GM21528 (cell line): Measurements from ENCODE around the gene RDH13.
"Not testable (repeated sequence)": the region's sequence is repeated elsewhere in the genome, so short reads cannot be mapped to it uniquely, and the experiment has no call there.

ENCODE experiments used
- ATAC-seq: cut with Tn5 transposase; IDR thresholded peaks from one replicate; pipeline ENCODE4 v1.9.1; 2021; ENCODE audit warnings: mild to moderate bottlenecking, moderate library complexity; ENCODE audit not compliant: unreplicated experiment, low FRiP score

Gene RDH13

DNA sequence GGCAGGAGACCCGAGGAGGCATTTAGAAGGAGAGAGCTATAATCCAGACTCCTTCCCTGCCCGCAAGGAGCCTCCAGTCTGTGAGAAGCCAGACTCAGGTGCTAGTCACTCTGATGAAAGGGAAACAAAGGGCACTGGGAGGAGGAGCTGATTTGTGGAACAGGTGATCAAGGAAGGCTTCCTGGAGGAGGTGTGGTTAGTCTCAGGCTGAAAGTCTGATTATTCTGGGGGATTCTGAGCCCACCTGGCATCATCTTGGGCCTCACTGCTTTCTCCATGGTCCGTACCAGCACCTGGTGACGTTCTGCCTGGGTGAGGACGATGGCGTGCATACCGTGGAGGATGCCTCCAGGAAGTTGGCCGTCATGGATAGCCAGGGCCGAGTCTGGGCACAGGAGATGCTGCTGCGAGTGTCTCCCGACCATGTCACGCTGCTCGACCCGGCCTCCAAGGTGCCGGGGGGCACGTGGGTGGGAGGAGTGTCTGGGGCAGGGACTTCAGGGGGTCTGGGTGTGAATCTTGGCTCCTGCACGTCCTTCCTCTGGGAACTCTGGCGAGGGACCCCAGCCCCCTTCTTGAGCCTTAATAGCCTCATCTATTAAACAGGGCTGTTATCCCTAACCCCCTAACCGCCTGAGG, 16.6 kb upstream of the RDH13 start:
- ATAC-seq: no peak

GRCh38 chr19:55078996-55079395, 16.0 kb upstream of the RDH13 start:
- ATAC-seq: no peak

DNA sequence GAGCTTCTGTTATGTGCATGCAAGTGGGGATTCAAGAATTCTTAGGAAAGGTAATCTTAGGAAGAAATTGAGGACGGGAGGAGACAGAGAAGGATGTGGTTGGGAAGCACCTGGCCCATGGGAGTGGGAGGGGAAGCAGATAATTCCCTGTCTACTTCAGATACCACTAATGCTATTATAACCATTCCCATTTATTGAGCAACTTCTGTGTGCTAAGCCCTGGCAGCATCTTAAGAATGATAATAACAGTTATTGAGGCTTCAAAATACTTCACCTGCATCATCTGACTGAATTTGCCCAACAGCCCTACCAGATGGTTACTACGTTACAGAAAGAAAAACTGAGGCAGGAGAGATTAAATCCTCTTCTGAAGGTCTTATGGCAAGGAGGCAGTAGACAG, 14.2 kb upstream of the RDH13 start:
- no peak for ATAC-seq

DNA sequence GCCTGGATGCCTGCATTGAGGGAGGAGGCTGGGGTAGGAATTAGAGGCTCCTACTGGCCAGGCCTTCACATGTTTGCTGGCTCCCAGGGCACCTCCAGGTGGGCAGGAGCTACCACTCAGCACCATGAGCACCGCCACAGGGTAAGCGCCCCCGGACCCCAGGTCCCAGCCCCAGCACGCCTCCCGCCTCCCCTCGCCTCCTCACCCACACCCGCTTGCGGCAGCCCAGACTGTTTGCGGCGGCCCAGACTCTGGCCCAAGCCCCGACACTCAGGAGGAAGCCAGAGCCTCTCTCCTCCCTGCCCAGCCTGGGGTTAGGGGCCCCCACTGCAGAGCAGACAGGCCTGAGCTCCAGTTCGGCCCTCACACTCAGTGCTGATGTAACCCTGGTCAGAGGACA, 13.4 kb upstream of the RDH13 start:
- ATAC-seq: no peak

DNA sequence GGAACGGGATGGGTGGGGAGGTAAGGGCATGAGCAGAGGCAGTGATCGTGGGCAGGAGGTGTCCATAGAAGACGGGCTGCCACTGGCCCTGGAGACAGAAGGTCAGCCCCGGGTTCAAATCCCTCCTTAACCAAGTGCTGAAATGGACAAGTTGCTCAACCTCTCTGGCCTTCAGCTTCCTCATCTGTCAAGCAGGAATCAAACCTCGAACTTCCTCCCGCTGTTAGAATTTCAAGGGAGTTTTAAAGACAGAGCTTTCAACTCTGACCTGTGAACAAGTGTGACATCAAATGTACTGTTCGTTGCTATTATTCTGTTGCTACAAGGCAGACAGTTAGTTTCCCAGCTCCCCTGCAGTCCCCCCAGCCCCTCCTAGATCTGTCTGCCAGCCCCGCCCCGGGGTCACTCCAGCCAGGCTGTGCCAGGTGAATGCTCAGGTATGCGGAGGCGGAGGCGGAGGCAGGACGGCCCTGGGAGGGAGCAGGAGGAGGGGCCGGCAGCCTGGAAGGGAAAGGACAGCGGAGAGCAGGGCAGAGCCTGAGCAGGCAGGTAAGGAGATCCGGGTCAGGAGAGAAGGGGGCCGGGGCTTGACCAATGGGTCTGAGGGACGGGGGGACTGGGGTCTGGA, 12.5 kb upstream of the RDH13 start, which contains the start of gene EPS8L1:
Gene EPS8L1, plus strand, starts transcription at position 499 of the 628 bp plus-strand sequence. CDS start 576 bp downstream, outside the sequence.
- no peak for ATAC-seq

DNA sequence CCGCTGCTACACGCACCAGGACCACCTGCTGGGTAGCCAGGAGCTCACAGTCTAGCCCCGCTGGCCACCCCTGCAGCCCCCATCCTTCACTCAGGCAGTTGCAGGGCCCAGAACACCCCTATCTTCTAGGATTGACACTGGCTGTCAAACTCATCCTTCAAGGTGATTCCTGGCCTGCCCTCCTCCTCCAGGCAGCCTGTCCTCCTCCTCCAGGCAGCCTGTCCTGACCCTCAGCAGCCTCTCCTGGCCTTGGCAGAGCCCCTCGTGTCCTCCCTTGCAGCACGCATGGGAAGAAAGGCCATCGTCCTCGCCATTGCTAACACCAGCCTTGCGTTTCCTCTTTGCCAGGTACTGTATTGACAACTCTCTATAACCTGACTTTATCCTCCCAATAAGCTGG, 9.0 kb upstream of the RDH13 start:
- ATAC-seq: no peak

DNA sequence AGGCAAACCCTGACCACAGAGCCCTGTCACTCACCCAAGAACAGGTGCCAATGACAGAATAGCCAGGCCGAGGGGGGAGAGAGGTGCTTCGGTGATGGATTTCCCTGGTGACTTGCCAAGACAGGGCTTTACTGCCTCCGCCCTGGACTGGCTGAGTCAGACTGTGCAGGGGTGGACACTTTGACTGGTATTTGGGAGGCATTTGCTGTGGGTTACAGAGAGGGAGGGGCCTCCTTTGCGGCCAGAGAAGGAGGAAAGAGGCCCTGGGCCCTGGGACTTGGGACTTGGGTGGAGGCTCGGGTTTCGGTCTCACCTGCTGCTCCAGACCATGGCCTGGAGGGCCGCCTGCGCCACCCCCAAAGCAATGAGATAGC, 8.2 kb upstream of the RDH13 start:
- no peak for ATAC-seq

GRCh38 chr19:55070466-55071128, 7.6 kb upstream of the RDH13 start:
- no peak for ATAC-seq

- ATAC-seq: no peak
Observed at GRCh38 chr19:55069865-55070197, 6.9 kb upstream of the RDH13 start.

GRCh38 chr19:55068950-55069864, 6.3 kb upstream of the RDH13 start:
- no peak for ATAC-seq

- no peak for ATAC-seq
Observed at GRCh38 chr19:55067869-55068268, 4.9 kb upstream of the RDH13 start.

DNA sequence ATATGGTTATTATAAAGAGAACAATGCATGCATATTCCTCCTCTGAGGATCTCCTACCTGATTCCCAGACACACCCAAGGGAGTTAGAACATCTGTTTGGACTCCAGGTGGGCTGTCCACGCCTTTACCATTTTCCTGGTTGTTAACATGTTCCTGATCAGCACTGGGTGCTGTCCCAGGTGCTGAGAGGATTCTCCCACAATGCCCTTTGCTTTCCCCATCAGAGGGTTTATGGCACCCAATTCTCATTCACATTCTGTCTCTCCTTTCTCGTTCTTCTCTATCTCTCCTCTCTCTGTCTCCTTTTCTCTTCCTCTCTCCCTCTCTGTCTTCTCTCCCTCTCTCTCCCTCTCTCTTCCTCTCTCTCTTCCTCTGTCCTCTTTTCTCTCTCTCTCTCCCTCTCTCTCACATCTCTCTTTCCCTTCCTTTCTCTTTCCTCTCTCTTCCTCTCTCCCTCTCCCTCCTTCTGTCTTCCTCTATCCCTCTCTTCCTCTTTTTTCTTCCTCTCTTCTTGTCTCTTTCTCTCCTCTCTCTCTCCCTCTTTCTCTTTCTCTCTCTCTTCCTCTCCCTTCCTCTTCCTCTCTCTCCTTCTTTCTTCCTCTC, 3.3 kb upstream of the RDH13 start:
- ATAC-seq: no peak

GRCh38 chr19:55065516-55065915, 2.6 kb upstream of the RDH13 start:
- not testable (repeated sequence) for ATAC-seq

- ATAC-seq: no peak
Observed at GRCh38 chr19:55063492-55063843, 520 bp upstream of the RDH13 start.

- not testable (repeated sequence) for ATAC-seq
Observed at GRCh38 chr19:55060287-55060686, 2.7 kb downstream of the RDH13 start.

GRCh38 chr19:55058781-55059610, 4.0 kb downstream of the RDH13 start:
- ATAC-seq: no peak

GRCh38 chr19:55056827-55057226, 6.1 kb downstream of the RDH13 start:
- no peak for ATAC-seq

DNA sequence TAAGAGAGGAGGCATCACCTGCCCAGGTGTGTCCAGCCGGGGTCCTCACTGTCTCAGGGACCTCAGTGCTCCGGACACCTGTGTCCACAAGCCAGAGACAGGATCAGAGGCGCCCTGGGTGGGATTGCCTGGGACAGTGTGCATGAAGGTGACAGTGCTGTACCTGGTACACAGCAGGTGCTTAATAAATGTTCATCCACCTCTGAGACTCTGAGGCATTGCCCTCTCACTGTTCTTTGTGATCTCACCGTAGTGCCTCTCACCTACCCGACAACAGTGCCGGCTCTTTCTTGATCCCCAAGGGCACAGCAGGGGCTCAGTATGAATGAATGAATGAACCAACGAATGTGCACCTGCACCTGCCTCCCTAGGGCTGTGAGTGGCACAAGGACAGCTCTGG, 9.2 kb downstream of the RDH13 start:
- no peak for ATAC-seq

GRCh38 chr19:55050749-55051532, 12.0 kb downstream of the RDH13 start:
- ATAC-seq: no peak
